ENCODE measurements around the gene PLEKHA6. TPM values are rescaled to one million over a fixed set of nuclear protein-coding genes. Genes with fewer than 3 reads are reported as not detected.

PLEKHA6 gene
- total RNA-seq, 1 experiment from 2014 or later = 2.1 TPM

- no peaks in the 10 kb centered on the region for H3K23me2 ChIP-seq (ENCODE audit: insufficient read length, low read depth, low read length, poor library complexity, severe bottlenecking)
- no peaks in the 10 kb centered on the region for H3K79me1 ChIP-seq (ENCODE audit: insufficient read depth, low read depth, low read length, poor library complexity, severe bottlenecking)
- H2BK20ac ChIP-seq (ENCODE audit: low read depth, low read length, poor library complexity, severe bottlenecking) = no peak overlapping the region
- Mint-ChIP-seq H3K4me1 (peaks cover 12 to 21% of the 10 kb centered on the region in 2 experiments), H3K36me3 (ENCODE audit: insufficient read depth in 1 of 3, low read depth in 3 of 3) (no peaks in the 10 kb centered on the region; a peak in 2 of 7 replicates), H3K4me3 (peak overlapping the region in 1 of 2 experiments; percentile 8; a peak in 2 of 5 replicates), H3K27ac (peak overlapping the region in 1 of 3 experiments; percentile 4; a peak in 1 of 7 replicates), H3K9me3 (peaks cover 0 to 5% of the 10 kb centered on the region in 2 experiments; a peak in 1 of 5 replicates), H3K27me3 (ENCODE audit: low read depth) (peaks cover 45% of the 10 kb centered on the region)
- H2AK5ac ChIP-seq (ENCODE audit: insufficient read length, low read length) = no peak overlapping the region
- no peak overlapping the region for H3K4ac ChIP-seq (ENCODE audit: low read depth, low read length)
- H3K14ac ChIP-seq (ENCODE audit: insufficient read depth, low read length) = no peak overlapping the region; the same call in 1 of the 2 replicates
- no peak overlapping the region for H3K18ac ChIP-seq (ENCODE audit: insufficient read length, low read depth, low read length)
- no peak overlapping the region for H2BK120ac ChIP-seq (ENCODE audit: low read depth, low read length, poor library complexity, severe bottlenecking)
- WGBS (ENCODE audit: extremely low coverage, insufficient read length, low lambda C conversion rate) = no CpG with 5 or more reads among the region's 7 CpGs
- no peaks in the 10 kb centered on the region for H4K20me1 ChIP-seq (ENCODE audit: control insufficient read depth, insufficient read depth, insufficient read length)
- H4K5ac ChIP-seq (ENCODE audit: insufficient read length, low read depth, low read length) = peak overlapping the region; percentile 11
- no peaks in the 10 kb centered on the region for H3K27me3 ChIP-seq (ENCODE audit: insufficient read depth, low read length)
- no peak overlapping the region for H3K4me2 ChIP-seq (ENCODE audit: insufficient read depth, insufficient read length, low read length)
- no peak for TF ChIP-seq CTCF (conservative IDR thresholded peaks at IDR 0.05)
- H3K56ac ChIP-seq (ENCODE audit: insufficient read length, low read depth, low read length) = no peak overlapping the region
- peak overlapping the region; percentile 8 for H3K23ac ChIP-seq (ENCODE audit: insufficient read length, low read depth, low read length)
- H2BK12ac ChIP-seq (ENCODE audit: insufficient read length, low read depth, low read length) = no peak overlapping the region
- no peak overlapping the region for H3K27ac ChIP-seq (ENCODE audit: insufficient read length, low read depth, low read length)
- H3T11ph ChIP-seq (ENCODE audit: low read length) = no peak overlapping the region
- no peaks in the 10 kb centered on the region; the same call in 1 of the 2 replicates for H3K4me1 ChIP-seq (ENCODE audit: insufficient read depth, low read length)
- DNase-seq = no peak
- H4K91ac ChIP-seq (ENCODE audit: insufficient read length, low read depth, low read length) = no peak overlapping the region
- peak overlapping the region; percentile 70 for H4K8ac ChIP-seq (replicated peaks; ENCODE audit: insufficient read length, low read depth, low read length)
- H2AFZ ChIP-seq (ENCODE audit: low read length) = no peak overlapping the region
- H2BK15ac ChIP-seq (ENCODE audit: low read depth, low read length) = no peak overlapping the region
- no peaks in the 10 kb centered on the region for H3K79me2 ChIP-seq (ENCODE audit: insufficient read depth, low read length)
- no peaks in the 10 kb centered on the region for H3K9me3 ChIP-seq (ENCODE audit: control insufficient read depth, low read depth, low read length)
- no peak overlapping the region for H3K9ac ChIP-seq (ENCODE audit: extremely low read depth, insufficient read length, low read length)
- H2BK5ac ChIP-seq (ENCODE audit: insufficient read length, low read length) = no peak overlapping the region
Observed at GRCh38 chr1:204194771-204195170, 165.0 kb downstream of the PLEKHA6 start.
